Osteoblast (primary cell): ENCODE data around the gene NEDD4L. TPM values are rescaled to one million over a fixed set of nuclear protein-coding genes. Genes with fewer than 3 reads are reported as not detected.

ENCODE experiments used
- DNase-seq: peaks from one replicate; pipeline ENCODE4 v3.0.0; 2011; ENCODE audit warnings: low spot score, mixed read lengths; ENCODE audit not compliant: insufficient read length; ENCODE audit errors: missing footprints
- H2AFZ ChIP-seq: 2 replicates; pipeline ENCODE4 v1.6.0; 2011; ENCODE audit warnings: mild to moderate bottlenecking, low read length
- H3K27ac ChIP-seq: 2 replicates; pipeline ENCODE4 v1.5.1; 2011; ENCODE audit warnings: mild to moderate bottlenecking, low read depth, low read length, moderate library complexity
- H3K27me3 ChIP-seq: 2 replicates; pipeline ENCODE4 v1.6.0; 2012; ENCODE audit warnings: mild to moderate bottlenecking, control low read depth, inconsistent platforms, low read length, moderate library complexity; ENCODE audit not compliant: insufficient read depth
- H3K36me3 ChIP-seq: 2 replicates; pipeline ENCODE4 v1.5.1; 2011; ENCODE audit warnings: mild to moderate bottlenecking, low read length, control low read depth, moderate library complexity; ENCODE audit not compliant: insufficient read depth
- H3K4me1 ChIP-seq: 2 replicates; pipeline ENCODE4 v1.5.1; 2011; ENCODE audit warnings: mild to moderate bottlenecking, low read length, control low read depth, moderate library complexity; ENCODE audit not compliant: insufficient read depth
- H3K4me2 ChIP-seq: 2 replicates; pipeline ENCODE4 v1.6.0; 2011; ENCODE audit warnings: mild to moderate bottlenecking, low read length; ENCODE audit not compliant: insufficient read depth
- H3K4me3 ChIP-seq: fragments of 200-600 bp; sonication (generic); 3 replicates; pipeline ENCODE4 v1.5.1; 2012; ENCODE audit warnings: mild to moderate bottlenecking, low read length, inconsistent platforms; ENCODE audit not compliant: insufficient read depth
- H3K79me2 ChIP-seq: 2 replicates; pipeline ENCODE4 v1.6.0; 2012; ENCODE audit warnings: mild to moderate bottlenecking, low read length, control low read depth, inconsistent platforms; ENCODE audit not compliant: insufficient read depth
- H3K9me3 ChIP-seq: 2 replicates; pipeline ENCODE4 v1.5.1; 2011; ENCODE audit warnings: low read depth, low read length, control low read depth
- H4K20me1 ChIP-seq: 2 replicates; pipeline ENCODE4 v1.6.0; 2012; ENCODE audit warnings: mild to moderate bottlenecking, low read length, control low read depth; ENCODE audit not compliant: insufficient read depth
- CTCF ChIP-seq: IDR thresholded peaks from 2 replicates; pipeline ENCODE4 v1.5.1; 2011; ENCODE audit warnings: mild to moderate bottlenecking, low read depth, low read length, moderate library complexity; ENCODE audit errors: extremely low read depth
- total RNA-seq: library from RNA; depleted of rRNA; stranded (reverse); fragments of >200 nt; gene quantifications from 2 replicates; pipeline ENCODE4 v1.2.3, GENCODE V29; 2012

NEDD4L gene
- total RNA-seq, 1 donor, result 30.0 TPM

DNA sequence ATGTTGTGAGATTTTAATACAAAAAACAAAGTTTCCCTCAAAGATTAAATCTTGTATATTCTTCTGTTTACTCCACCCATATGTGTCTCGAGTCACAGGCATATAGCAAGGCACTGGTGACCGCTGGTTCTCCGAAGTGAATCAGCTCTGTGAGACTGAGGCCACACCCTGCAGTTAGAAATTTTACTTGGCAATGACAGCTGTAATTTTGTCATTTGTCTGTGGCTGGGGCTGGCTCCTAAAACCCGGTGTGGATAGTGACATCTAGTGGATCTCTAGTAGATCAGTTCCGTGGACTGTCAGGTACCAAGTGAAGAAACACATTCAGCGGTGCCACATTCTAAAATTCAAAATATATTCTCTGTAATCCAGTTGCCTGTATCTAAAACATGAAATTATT lies 278.0 kb downstream of the NEDD4L start:
- peak; percentile 71 for TF ChIP-seq CTCF
- peaks cover 4% of the 10 kb centered on the region for H3K4me1 ChIP-seq
- H3K36me3 ChIP-seq, result no peaks in the 10 kb centered on the region
- no peaks in the 10 kb centered on the region for H3K9me3 ChIP-seq
- H2AFZ ChIP-seq, result no peak overlapping the region
- H3K4me2 ChIP-seq, result peak overlapping the region; percentile 64
- no peaks in the 10 kb centered on the region for H3K27me3 ChIP-seq
- no peak overlapping the region for H3K27ac ChIP-seq
- no peaks in the 10 kb centered on the region for H4K20me1 ChIP-seq
- no peak overlapping the region for H3K4me3 ChIP-seq
- DNase-seq, result peak; percentile 93
- peaks cover 3% of the 10 kb centered on the region for H3K79me2 ChIP-seq

DNA sequence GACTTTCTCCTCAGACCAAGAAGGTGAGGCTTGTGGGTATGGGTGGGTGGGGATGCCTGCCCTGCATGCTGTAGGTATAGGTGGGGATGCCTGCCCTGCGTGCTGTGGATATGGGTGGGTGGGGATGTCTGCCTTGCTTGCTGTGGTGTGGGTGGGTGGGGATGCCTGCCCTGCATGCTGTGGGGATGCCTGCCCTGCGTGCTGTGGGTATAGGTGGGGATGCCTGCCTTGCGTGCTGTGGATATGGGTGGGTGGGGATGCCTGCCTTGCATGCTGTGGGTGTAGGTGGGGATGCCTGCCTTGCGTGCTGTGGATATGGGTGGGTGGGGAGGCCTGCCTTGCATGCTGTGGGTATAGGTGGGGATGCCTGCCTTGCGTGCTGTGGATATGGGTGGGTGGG lies 278.4 kb downstream of the NEDD4L start:
- Histone ChIP-seq H3K27me3 (no peaks in the 10 kb centered on the region), H3K4me2 (no peak overlapping the region), H3K4me3 (no peak overlapping the region), H3K79me2 (peaks cover 3% of the 10 kb centered on the region), H2AFZ (no peak overlapping the region), H3K4me1 (peaks cover 4% of the 10 kb centered on the region), H4K20me1 (no peaks in the 10 kb centered on the region), H3K36me3 (no peaks in the 10 kb centered on the region), H3K9me3 (no peaks in the 10 kb centered on the region), H3K27ac (no peak overlapping the region)
- TF ChIP-seq CTCF, result no peak
- DNase-seq, result no peak

- DNase-seq, result no peak
- no peaks in the 10 kb centered on the region for H3K27me3 ChIP-seq
- H3K4me1 ChIP-seq, result peaks cover 4% of the 10 kb centered on the region
- H3K27ac ChIP-seq, result no peak overlapping the region
- H3K36me3 ChIP-seq, result no peaks in the 10 kb centered on the region
- no peaks in the 10 kb centered on the region for H3K9me3 ChIP-seq
- no peaks in the 10 kb centered on the region for H4K20me1 ChIP-seq
- no peak overlapping the region for H3K4me3 ChIP-seq
- no peak for TF ChIP-seq CTCF
- no peak overlapping the region for H3K4me2 ChIP-seq
- H3K79me2 ChIP-seq, result peaks cover 3% of the 10 kb centered on the region
- no peak overlapping the region for H2AFZ ChIP-seq
Measured at GRCh38 chr18:58323866-58324762, 280.1 kb downstream of the NEDD4L start.

DNA sequence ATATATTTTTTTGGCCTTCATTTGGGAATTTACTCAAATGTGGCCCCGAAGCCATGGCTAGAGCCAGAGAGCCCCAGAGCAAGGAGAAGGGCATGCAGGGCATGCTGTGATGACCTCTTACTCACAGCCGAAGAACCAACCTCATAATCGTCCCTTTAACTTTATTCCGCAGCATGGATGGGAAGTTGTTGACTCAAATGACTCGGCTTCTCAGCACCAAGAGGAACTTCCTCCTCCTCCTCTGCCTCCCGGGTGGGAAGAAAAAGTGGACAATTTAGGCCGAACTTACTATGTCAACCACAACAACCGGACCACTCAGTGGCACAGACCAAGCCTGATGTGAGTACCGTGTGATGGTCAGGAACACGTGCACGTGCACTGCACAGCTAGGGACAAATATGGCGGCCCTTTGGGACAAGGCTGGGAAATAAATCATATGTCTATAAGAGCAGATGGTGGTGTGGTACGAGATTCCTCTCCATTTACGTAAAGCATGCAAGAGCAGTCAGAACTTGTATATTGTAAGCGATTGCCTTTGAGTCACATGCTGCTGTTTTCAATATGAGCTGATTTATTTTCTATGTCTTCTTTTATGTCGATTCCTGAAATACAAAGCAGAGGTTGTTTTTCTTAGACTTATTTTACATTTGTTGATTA lies 280.9 kb downstream of the NEDD4L start:
- Histone ChIP-seq H3K9me3 (no peaks in the 10 kb centered on the region), H3K36me3 (no peaks in the 10 kb centered on the region), H3K27me3 (no peaks in the 10 kb centered on the region), H3K27ac (no peak overlapping the region), H3K4me2 (no peak overlapping the region), H3K4me1 (peaks cover 4% of the 10 kb centered on the region), H3K4me3 (no peak overlapping the region), H4K20me1 (no peaks in the 10 kb centered on the region), H2AFZ (no peak overlapping the region), H3K79me2 (no peaks in the 10 kb centered on the region)
- no peak for DNase-seq
- no peak for TF ChIP-seq CTCF
